ENCODE measurements around the gene TNFSF13B. TPM values are rescaled to one million over a fixed set of nuclear protein-coding genes. Genes with fewer than 3 reads are reported as not detected.

Gene TNFSF13B
- polyA plus RNA-seq, 1 of the 3 experiments (the other 2 are of a cell fraction) = 0.03 TPM

GRCh38 chr13:108315991-108316390, 46.5 kb downstream of the TNFSF13B start:
- no peaks in the 10 kb centered on the region for H3K27me3 ChIP-seq (ENCODE audit: insufficient read depth)
- H3K9me3 ChIP-seq = no peaks in the 10 kb centered on the region
- H3K27ac ChIP-seq (ENCODE audit: low read depth in 2 of 2, low read length in 1 of 2) = no peak overlapping the region
- H3K36me3 ChIP-seq (replicated peaks in 1 of 2; ENCODE audit: control insufficient read depth in 1 of 2, insufficient read depth in 2 of 2, low read length in 1 of 2) = no peaks in the 10 kb centered on the region
- no peaks in the 10 kb centered on the region for H3K9me2 ChIP-seq
- no peaks in the 10 kb centered on the region for H3K4me1 ChIP-seq (ENCODE audit: control insufficient read depth in 1 of 2, insufficient read depth in 2 of 2, low read depth in 1 of 2, low read length in 1 of 2)
- no peak overlapping the region for H3K4me2 ChIP-seq
- H3K4me3 ChIP-seq (ENCODE audit: low read depth in 2 of 2, low read length in 1 of 2) = no peak overlapping the region
- no peak overlapping the region for H3K9ac ChIP-seq
- H4K20me1 ChIP-seq (ENCODE audit: insufficient read depth) = no peaks in the 10 kb centered on the region
- TF ChIP-seq CHD2 (IDR thresholded peaks at IDR 0.05; ENCODE audit: low read length, partially characterized antibody) (no peak), RXRA (IDR thresholded peaks at IDR 0.05; ENCODE audit: borderline replicate concordance, low read depth) (no peak), ELF1 (IDR thresholded peaks at IDR 0.05) (no peak), MAX (IDR thresholded peaks at IDR 0.05; ENCODE audit: low read depth) (no peak), MEF2A (IDR thresholded peaks at IDR 0.05; ENCODE audit: borderline replicate concordance, low read depth) (no peak), EZH2phosphoT487 (IDR thresholded peaks at IDR 0.05; ENCODE audit: borderline replicate concordance, low read depth) (no peak), RCOR1 (IDR thresholded peaks at IDR 0.05; ENCODE audit: low read length) (no peak), RAD21 (IDR thresholded peaks at IDR 0.05; ENCODE audit: low read length) (no peak), MXI1 (IDR thresholded peaks at IDR 0.05; ENCODE audit: low read depth, low read length) (no peak), POLR2AphosphoS5 (IDR thresholded peaks at IDR 0.05; ENCODE audit: low read depth, low read length) (no peak), FOXM1 (IDR thresholded peaks at IDR 0.05; ENCODE audit: low read depth) (no peak), SIN3A (IDR thresholded peaks at IDR 0.05; ENCODE audit: borderline replicate concordance, low read depth, low read length) (no peak), USF1 (IDR thresholded peaks at IDR 0.05; ENCODE audit: borderline replicate concordance, low read depth) (no peak), FOXJ3 (CRISPR knock-in tag; IDR thresholded peaks at IDR 0.05) (no peak), RFX5 (IDR thresholded peaks at IDR 0.05; ENCODE audit: low read length) (no peak), EP300 (IDR thresholded peaks at IDR 0.05; ENCODE audit: borderline replicate concordance in 1 of 2, low read depth in 1 of 2, low read length in 1 of 2) (no peak), TAF1 (IDR thresholded peaks at IDR 0.05; ENCODE audit: borderline replicate concordance, low read depth, low read length) (no peak), IRF3 (IDR thresholded peaks at IDR 0.05; ENCODE audit: low read depth, low read length) (no peak), TCF12 (IDR thresholded peaks at IDR 0.05) (no peak), YY1 (IDR thresholded peaks at IDR 0.05; ENCODE audit: low read depth) (no peak)
- no peak for DNase-seq
- WGBS (ENCODE audit: low lambda C conversion rate) = 38% methylated on average over 3 of the region's 3 CpGs
- no peak overlapping the region for H2AFZ ChIP-seq (ENCODE audit: low read depth)
- no peaks in the 10 kb centered on the region for H3K79me2 ChIP-seq (ENCODE audit: insufficient read depth)
- POLR2A ChIA-PET = no interaction called here
- H3F3A ChIP-seq (replicated peaks; ENCODE audit: insufficient read depth) = no peaks in the 10 kb centered on the region
- CTCF ChIA-PET = interaction anchor here (1.4 to 2.5 kb wide), 2 partner anchors 9 to 26 kb away, joined by 3 to 6 read pairs; no protein-coding TSS in a partner anchor
